Testis (tissue), 3 donors: ENCODE data around the gene DAG1. TPM values are rescaled to one million over a fixed set of nuclear protein-coding genes. Genes with fewer than 3 reads are reported as not detected.
A peak's percentile ranks its signal among the peaks of the same experiment; 100 is the strongest.

Experiments used
- DNase-seq: peaks from one replicate; pipeline ENCODE4 v3.0.0-alpha.2; 2019
- H3K27ac ChIP-seq, 2 donors: fragments of 200-600 bp; sonication (generic); one replicate each; pipeline ENCODE4 v1.5.1; 2019
- H3K27me3 ChIP-seq: fragments of 200-600 bp; sonication (generic); one replicate; pipeline ENCODE4 v1.5.1; 2019
- H3K36me3 ChIP-seq: fragments of 200-600 bp; sonication (generic); one replicate; pipeline ENCODE4 v1.5.1; 2017; ENCODE audit warnings: low read depth; ENCODE audit errors: missing control alignments
- H3K4me1 ChIP-seq: fragments of 200-600 bp; sonication (generic); one replicate; pipeline ENCODE4 v1.5.1; 2019
- H3K4me3 ChIP-seq, 2 donors: fragments of 200-600 bp; sonication (generic); one replicate each; pipeline ENCODE4 v1.5.1; 2017 to 2019
- H3K9me3 ChIP-seq: fragments of 200-600 bp; sonication (generic); one replicate; pipeline ENCODE4 v1.5.1; 2017
- POLR2A ChIP-seq: fragments of 450-650 bp; IDR thresholded peaks from one replicate; pipeline ENCODE4 v1.6.1; 2017; ENCODE audit warnings: antibody characterized with exemption, mild to moderate bottlenecking, moderate library complexity
- WGBS, 2 donors: methylation state at CpG; one replicate each; pipeline ENCODE4 v1.1.5; 2018; 5-methylcytosine and 5-hydroxymethylcytosine counted together
- intact Hi-C: fragments of 100-400 bp; cut with DNase I; formaldehyde crosslinking; loops from one replicate; pipeline ENCODE4 v1.15.1; 2023; ENCODE audit warnings: low total_unique reads
- polyA plus RNA-seq: library from polyadenylated mRNA; stranded (reverse); fragments of 350-450 nt; fragmentation: Illumina TruSeq; extraction: RNeasy Lipid Tissue Mini Kit (QIAGEN cat#74804); gene quantifications from one replicate; pipeline ENCODE4 v1.2.3, GENCODE V29; 2014; ENCODE audit warnings: low read depth, low replicate concordance; ENCODE audit not compliant: insufficient read depth
- total RNA-seq, 2 donors: library from RNA; depleted of rRNA; stranded (reverse); fragments of >200 nt; gene quantifications; one replicate each; pipeline ENCODE4 v1.2.3, GENCODE V29; 2016
- TF ChIP-seq, protein P1 (sequence below), 3 experiments: fragments of 450-650 bp in 2 of 3; fragments of 200-600 bp in 1 of 3; sonication (generic) in 1 of 3; IDR thresholded peaks; one replicate each; pipeline ENCODE4 v1.5.1; 2016 to 2019; ENCODE audit warnings: antibody characterized with exemption in 3 of 3, mild to moderate bottlenecking in 2 of 3, moderate library complexity in 1 of 3

Gene DAG1
- total and polyA plus RNA-seq, 3 donors from 2014 or later = 85.8 to 216 (median 169) TPM

DNA sequence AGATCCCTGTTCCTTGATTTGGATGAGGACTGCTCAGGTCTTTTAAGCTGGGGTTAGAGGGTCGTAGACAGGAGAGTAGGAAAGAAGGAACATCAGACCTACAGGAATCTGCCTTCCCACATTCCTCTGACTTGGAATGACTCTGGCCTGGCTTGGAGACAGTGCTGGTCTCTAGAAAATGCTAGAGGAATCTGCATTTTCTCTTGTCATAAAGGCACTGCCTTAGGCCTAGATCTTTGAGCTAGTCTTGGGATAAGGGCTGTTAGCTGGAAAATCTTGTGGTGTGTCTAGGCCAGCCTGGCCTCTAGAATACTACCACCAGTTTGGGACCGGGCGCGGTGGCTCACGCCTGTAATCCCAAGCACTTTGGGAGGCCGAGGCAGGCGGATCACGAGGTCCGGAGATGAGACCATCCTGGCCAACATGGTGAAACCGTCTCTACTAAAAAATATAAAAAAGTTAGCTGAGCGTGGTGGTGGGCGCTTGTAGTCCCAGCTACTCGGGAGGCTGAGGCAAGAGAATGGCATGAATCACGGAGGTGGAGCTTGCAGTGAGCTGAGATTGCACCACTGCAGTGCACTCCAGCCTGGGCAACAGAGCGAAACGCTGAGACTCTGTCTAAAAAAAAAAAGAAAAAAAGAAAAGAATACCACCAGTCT lies 66.9 kb downstream of the DAG1 start:
- no peak for DNase-seq

GRCh38 chr3:49539659-49540560 lies 69.8 kb downstream of the DAG1 start:
- no peak for TF ChIP-seq POLR2A
- TF ChIP-seq, protein P1, sequence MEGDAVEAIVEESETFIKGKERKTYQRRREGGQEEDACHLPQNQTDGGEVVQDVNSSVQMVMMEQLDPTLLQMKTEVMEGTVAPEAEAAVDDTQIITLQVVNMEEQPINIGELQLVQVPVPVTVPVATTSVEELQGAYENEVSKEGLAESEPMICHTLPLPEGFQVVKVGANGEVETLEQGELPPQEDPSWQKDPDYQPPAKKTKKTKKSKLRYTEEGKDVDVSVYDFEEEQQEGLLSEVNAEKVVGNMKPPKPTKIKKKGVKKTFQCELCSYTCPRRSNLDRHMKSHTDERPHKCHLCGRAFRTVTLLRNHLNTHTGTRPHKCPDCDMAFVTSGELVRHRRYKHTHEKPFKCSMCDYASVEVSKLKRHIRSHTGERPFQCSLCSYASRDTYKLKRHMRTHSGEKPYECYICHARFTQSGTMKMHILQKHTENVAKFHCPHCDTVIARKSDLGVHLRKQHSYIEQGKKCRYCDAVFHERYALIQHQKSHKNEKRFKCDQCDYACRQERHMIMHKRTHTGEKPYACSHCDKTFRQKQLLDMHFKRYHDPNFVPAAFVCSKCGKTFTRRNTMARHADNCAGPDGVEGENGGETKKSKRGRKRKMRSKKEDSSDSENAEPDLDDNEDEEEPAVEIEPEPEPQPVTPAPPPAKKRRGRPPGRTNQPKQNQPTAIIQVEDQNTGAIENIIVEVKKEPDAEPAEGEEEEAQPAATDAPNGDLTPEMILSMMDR (IDR thresholded peaks at IDR 0.05) = peak; percentile 82 to 89 (median 83)
- Histone ChIP-seq H3K36me3 (no peaks in the 10 kb centered on the region), H3K4me3 (peak overlapping the region; percentile 57 to 69), H3K9me3 (no peaks in the 10 kb centered on the region), H3K4me1 (peaks cover 30% of the 10 kb centered on the region), H3K27me3 (no peaks in the 10 kb centered on the region), H3K27ac (peak overlapping the region; percentile 72 to 81)
- 0 to 1% methylated on average over 5 to 30 of the region's 63 CpGs for WGBS, 2 donors
- DNase-seq = peak; percentile 96
- intact Hi-C loops = loop anchor here (10.0 kb wide), 1 partner anchor 135 kb away; the partner anchor contains the start of gene APEH

More for the DNA sequence above, 66.9 kb downstream of the DAG1 start:
- Histone ChIP-seq H3K4me1 (peaks cover 46% of the 10 kb centered on the region), H3K27ac (peak overlapping the region; percentile 24 to 81), H3K36me3 (no peaks in the 10 kb centered on the region), H3K9me3 (no peaks in the 10 kb centered on the region), H3K27me3 (no peaks in the 10 kb centered on the region), H3K4me3 (no peak overlapping the region)
- WGBS, 2 donors = 90 to 95% methylated on average over 16 of the region's 16 CpGs
- TF ChIP-seq, protein P1 (IDR thresholded peaks at IDR 0.05) = no peak
- no peak for TF ChIP-seq POLR2A
- intact Hi-C loops = no loop called here

DNA sequence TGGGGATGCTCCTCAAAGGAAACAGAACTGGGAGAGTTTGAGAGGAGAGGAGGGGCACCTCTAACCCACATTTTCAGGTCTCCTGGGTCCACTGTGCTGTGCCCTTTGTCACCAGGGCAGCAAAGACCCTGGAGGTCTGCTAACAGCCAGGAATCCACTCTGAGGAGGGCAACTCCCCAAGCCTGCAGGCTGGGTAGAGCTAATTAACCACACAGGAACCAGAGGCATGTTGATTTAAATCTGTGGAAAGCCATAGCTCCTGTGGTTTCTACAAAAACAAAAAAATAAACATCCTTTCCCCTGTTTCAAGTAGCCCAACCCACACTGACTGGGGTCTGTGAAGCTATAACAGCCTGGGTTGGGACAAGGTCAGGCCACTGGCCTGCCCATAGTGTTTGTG lies 82.0 kb downstream of the DAG1 start:
- intact Hi-C loops = no loop called here
- DNase-seq = no peak

DNA sequence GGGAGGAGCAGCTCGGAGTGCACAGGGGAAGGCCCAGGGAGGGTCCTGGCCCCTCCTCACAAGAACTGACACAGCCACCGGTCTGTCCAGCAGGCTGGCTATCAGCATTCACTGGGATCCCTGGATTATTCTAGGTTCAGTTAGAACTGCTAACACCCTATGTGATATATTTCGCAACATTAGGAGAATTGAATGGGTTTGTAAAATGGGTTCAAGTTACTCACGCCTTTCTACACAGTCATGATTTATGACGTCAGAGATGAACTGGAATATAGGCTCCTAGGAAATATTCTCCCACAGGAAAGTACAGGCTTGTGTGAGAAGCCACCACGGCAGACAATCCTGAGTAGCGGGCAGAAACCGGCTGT lies 83.2 kb downstream of the DAG1 start:
- H3K36me3 ChIP-seq = no peaks in the 10 kb centered on the region
- no peak for TF ChIP-seq POLR2A
- TF ChIP-seq, protein P1 (IDR thresholded peaks at IDR 0.05) = no peak
- intact Hi-C loops = no loop called here
- H3K4me3 ChIP-seq = peak overlapping the region; percentile 56 to 86
- WGBS, 2 donors = 35 to 36% methylated on average over 8 of the region's 8 CpGs
- peaks cover 26% of the 10 kb centered on the region for H3K4me1 ChIP-seq
- no peaks in the 10 kb centered on the region for H3K27me3 ChIP-seq
- H3K9me3 ChIP-seq = no peaks in the 10 kb centered on the region
- H3K27ac ChIP-seq = peak overlapping the region in 1 of 2 donors; percentile 71
- no peak for DNase-seq

More for the DNA sequence above, 82.0 kb downstream of the DAG1 start:
- H3K4me1 ChIP-seq = peaks cover 19% of the 10 kb centered on the region
- H3K27ac ChIP-seq = no peak overlapping the region
- TF ChIP-seq POLR2A = no peak
- TF ChIP-seq, protein P1 (IDR thresholded peaks at IDR 0.05) = no peak
- H3K27me3 ChIP-seq = no peaks in the 10 kb centered on the region
- H3K36me3 ChIP-seq = no peaks in the 10 kb centered on the region
- no peaks in the 10 kb centered on the region for H3K9me3 ChIP-seq
- no peak overlapping the region for H3K4me3 ChIP-seq
